NCI-H510A treated with DMSO at 0.1 percent for 48 hours (cell line): ENCODE measurements around the gene OR6C1.
"Not testable (repeated sequence)": the region's sequence is repeated elsewhere in the genome, so short reads cannot be mapped to it uniquely, and the experiment has no call there.

ENCODE experiments used
- DNase-seq: peaks from one replicate; lab custom pipeline; 2025; lab: John Stamatoyannopoulos, UW

Gene OR6C1

DNA sequence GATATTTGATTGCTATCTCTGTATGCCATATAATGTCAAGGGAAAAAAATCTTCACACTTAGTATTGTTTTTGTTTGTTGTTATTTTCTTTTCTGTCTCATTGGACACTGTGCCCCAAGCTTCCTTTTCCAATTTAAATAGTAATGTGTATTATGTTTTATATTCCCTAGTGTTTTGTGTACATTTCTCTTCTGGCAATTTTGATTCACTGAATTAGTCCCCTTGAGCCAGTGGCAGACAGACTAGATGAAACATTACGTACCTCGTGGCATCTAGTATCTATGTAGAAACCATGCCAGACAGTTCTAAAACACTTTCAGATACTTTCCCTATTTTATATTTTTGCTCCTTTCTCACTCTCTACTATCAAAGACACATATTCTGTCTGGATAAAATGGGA, at the start of gene OR6C1:
OR6C1 (plus strand) TSS at position 301 of the 400 bp plus-strand sequence. CDS start 6,257 bp downstream, outside the sequence.
- no peak for DNase-seq

DNA sequence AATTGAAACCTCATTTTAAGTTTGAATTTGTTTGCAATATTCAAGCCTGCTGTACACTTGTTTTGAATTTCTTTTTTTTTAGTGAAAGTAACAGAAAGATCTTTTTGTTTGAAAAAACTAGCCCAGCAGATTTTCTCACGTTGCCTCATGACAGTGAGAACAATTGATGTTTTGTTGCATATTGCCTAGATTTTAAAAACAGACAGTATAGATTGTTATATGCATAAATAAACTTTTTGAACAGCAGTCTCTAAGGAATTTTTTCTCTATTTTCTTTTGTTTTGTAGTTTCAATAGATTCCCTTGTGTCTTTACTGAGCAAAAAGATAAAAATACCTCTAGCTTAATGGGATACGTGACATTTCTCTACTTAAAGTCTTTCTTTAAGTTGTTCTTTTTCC, 33.2 kb upstream of the OR6C1 start:
- no peak for DNase-seq

DNA sequence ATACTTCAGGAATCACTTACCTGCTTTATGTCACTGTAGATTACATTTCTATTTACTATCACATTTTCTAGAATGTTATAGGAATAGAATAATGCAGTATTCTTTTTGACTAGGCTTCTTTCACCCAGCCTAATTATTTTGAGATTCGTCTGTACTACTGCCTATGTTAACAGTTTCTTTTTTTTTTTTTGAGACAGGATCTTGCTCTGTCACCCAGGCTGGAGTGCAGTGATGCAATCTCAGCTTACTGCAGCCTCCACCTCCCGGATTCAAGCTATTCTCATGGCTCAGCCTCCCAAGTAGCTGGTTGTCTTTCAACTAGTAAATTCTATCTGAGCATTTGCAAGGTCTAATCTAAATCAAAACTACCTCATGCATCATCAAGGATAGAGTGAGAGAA, 24.1 kb upstream of the OR6C1 start:
- no peak for DNase-seq

DNA sequence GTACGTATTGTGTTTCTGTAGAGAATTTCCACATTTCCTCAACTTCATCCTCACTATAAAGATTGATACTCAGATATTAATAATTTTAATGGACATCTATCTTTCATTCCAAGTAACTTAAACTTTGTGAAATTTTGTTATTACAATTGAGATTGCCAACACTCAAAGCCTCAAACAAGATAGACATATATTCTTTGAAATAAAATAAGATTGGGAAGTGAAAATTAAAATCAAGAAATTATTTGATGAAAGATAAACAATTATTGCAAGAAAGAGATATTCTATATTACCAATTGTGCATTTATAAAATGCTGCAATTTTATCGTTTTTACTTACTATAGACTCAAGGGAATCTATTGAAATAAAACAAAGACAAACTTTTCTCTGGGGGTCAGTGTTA, 17.7 kb upstream of the OR6C1 start, which contains the start of gene OR6C6:
OR6C6 (minus strand) TSS at position 101 of the 400 bp plus-strand sequence. CDS start 1,337 bp downstream, outside the sequence.
- no peak for DNase-seq

DNA sequence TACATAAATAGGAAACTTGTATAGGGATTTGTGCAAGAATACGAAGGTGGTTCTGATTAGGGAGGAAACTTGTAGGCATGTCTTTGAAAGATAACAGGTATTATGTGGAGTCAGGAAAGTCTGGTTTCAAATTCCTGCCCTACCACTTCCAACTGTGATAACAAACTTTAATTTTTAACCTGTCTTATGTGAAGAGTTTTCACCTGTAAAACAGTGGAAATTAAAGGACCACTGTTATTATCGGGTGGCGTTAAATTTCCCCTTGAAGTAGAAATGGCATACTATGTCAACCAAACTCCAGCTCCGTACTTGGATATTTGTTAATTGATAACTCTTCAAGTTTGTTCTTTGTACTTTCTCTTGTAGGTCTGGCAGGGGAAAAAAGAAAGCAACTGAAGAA, 6.1 kb downstream of the OR6C1 start:
- DNase-seq: no peak

DNA sequence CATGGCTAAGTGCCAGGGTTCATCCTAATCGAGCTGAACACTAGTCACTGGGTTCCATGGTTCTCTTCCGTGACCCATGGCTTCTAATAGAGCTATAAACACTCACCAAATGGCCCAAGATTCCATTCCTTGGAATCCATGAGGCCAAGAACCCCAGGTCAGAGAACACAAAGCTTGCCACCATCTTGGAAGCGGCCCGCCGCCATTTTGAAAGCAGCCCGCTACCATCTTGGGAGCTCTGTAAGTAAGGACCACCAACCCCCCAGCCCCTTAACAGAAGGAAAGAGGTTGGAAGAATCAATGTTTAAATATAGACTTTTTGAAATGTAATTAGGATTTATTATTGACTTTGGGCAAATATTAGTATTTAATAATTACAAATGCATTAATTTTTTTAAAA, 11.7 kb downstream of the OR6C1 start:
- not testable (repeated sequence) for DNase-seq

DNA sequence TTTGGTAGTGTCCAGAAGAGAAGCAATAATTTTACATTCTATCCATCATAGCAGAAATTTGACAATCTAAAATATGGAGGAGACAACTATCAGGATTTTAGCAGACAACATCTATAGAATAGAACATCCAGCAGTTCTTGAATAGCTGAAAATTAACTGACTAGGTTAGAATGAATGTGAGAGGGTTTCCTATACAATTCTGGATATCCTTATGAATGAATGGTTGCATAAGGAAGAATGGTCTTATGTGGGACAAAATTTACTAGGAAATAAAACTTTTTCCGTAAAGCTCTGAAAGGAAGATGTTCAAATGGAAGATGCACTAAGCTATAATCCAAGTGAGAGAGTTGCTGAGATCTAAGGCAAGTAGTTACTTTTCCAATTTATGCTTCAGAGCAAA, 16.3 kb downstream of the OR6C1 start, which contains the start of gene OR6C3:
OR6C3 (plus strand) TSS at position 301 of the 400 bp plus-strand sequence. CDS start 955 bp downstream, outside the sequence.
- no peak for DNase-seq

DNA sequence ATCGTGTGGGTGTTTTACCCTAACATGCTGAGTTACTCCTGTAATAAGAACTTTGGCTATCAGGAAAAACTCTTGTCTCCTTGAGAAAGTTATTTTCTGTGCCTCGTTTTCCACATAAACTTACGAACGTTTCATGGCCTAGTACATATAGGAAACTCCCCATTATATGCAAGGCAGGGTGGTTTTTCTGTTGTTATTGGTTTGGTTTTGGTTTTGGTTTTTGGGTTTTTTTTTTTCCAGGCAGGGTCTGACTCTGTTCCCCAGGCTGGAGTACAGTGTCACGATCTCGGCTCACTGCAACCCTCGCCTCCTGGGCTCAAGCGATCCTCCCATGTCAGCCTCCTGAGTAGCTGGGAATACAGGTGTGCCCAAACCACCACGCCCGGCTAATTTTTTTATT, 21.9 kb downstream of the OR6C1 start:
- no peak for DNase-seq

DNA sequence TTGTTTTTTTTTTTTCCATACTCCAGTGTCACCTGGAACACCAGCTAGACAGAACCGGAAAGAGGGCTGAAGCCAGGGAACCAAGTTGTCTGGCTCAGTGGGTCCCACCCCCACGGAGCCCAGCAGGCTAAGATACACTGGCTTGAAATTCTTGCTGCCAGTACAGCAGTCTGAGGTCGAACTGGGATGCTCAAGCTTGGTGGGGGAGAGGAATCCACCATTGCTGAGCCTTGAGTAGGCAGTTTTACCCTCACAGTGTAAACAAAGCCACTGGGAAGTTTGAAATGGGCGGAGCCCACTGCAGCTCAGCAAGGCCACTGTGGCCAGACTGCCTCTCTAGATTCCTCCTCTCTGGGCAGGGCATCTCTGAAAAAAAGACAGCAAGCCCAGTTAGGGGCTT, 41.2 kb downstream of the OR6C1 start:
- DNase-seq: not testable (repeated sequence)

DNA sequence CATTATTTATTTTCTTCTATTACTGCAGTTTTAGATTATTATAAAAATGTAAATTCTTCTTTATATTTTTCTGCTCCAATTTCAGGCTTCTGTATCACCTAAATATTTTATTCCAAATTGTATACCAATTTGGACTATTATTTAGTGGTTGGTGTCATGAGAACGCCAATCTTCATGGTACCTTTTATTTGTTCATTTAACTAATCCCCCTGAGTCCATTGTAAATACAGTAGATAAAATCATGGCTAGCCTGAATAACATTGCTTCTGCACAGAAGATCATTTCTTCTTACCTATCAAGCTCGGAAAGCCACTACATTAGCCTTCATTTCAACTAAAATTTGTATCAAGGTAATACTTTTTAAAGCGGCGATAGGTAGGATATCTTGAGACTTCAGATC, 48.5 kb downstream of the OR6C1 start, which contains the start of gene OR6C75:
OR6C75 (plus strand) TSS at position 301 of the 400 bp plus-strand sequence. CDS start 2,136 bp downstream, outside the sequence.
- no peak for DNase-seq

DNA sequence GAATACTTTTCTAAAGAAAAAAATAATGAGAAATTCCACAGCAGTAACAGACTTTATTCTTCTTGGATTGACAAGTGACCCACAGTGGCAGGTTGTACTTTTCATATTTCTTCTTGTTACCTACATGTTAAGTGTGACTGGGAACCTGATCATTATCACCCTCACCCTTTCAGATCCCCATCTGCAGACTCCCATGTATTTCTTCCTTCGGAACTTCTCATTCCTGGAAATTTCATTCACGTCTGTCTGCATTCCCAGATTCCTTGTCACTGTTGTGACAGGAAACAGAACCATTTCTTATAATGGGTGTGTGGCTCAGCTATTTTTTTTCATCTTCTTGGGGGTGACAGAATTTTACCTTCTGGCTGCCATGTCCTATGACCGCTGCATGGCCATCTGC, 50.9 kb downstream of the OR6C1 start:
- DNase-seq: no peak
